ENCODE results near the gene JAKMIP2. TPM values are rescaled to one million over a fixed set of nuclear protein-coding genes. Genes with fewer than 3 reads are reported as not detected.

JAKMIP2 gene
- total RNA-seq, 1 experiment from 2014 or later: not detected

- DNase-seq (ENCODE audit: low read depth, low spot score) (no peak), ATAC-seq (no peak)
- ChIA-PET POLR2A (no interaction called here), CTCF (no interaction called here)
- no TSS peak for BruUV-seq (replicated peaks)
- no peak overlapping the region for H3K4me3 ChIP-seq (ENCODE audit: low read depth in 2 of 2, low read length in 2 of 2)
- H3K9me3 ChIP-seq (ENCODE audit: control insufficient read depth, insufficient read depth, low read depth, low read length): no peaks in the 10 kb centered on the region
- in situ Hi-C loops (cut with HindIII; ENCODE audit: low pct_unique_long_range_greater_than_20kb, low sequenced_read_pairs): no loop called here
- no peaks in the 10 kb centered on the region for H3K4me1 ChIP-seq (ENCODE audit: control insufficient read depth, insufficient read depth, low read length)
- TF ChIP-seq TCF7L2 (IDR thresholded peaks at IDR 0.05; ENCODE audit: low read depth, low read length) (no peak), CTCF (IDR thresholded peaks at IDR 0.05) (no peak), REST (IDR thresholded peaks at IDR 0.05; ENCODE audit: insufficient read depth in 1 of 2, low read depth in 2 of 2, low read length in 1 of 2) (no peak), SIN3A (IDR thresholded peaks at IDR 0.05; ENCODE audit: borderline replicate concordance, insufficient read depth, low read depth, low read length) (no peak), POLR2AphosphoS5 (IDR thresholded peaks at IDR 0.05; ENCODE audit: low read depth, low read length) (no peak)
- intact Hi-C loops (cut with micrococcal nuclease; ENCODE audit: unreplicated experiment): no loop called here
- no peak overlapping the region for H3K27ac ChIP-seq (ENCODE audit: low read length)
- no peaks in the 10 kb centered on the region for H3K27me3 ChIP-seq (ENCODE audit: control insufficient read depth, insufficient read depth, low read length)
- H3K36me3 ChIP-seq (ENCODE audit: control insufficient read depth, insufficient read depth, low read length): no peaks in the 10 kb centered on the region
Observed at GRCh38 chr5:147743012-147743411, 39.5 kb downstream of the JAKMIP2 start.

GRCh38 chr5:147742151-147742550 lies 40.4 kb downstream of the JAKMIP2 start:
- POLR2A ChIA-PET: no interaction called here
- intact Hi-C loops (cut with micrococcal nuclease; ENCODE audit: unreplicated experiment): no loop called here
- ATAC-seq: no peak
- Histone ChIP-seq H3K27ac (ENCODE audit: low read length) (no peak overlapping the region), H3K4me3 (ENCODE audit: low read depth in 2 of 2, low read length in 2 of 2) (no peak overlapping the region), H3K4me1 (ENCODE audit: control insufficient read depth, insufficient read depth, low read length) (no peaks in the 10 kb centered on the region), H3K9me3 (ENCODE audit: control insufficient read depth, insufficient read depth, low read depth, low read length) (no peaks in the 10 kb centered on the region), H3K27me3 (ENCODE audit: control insufficient read depth, insufficient read depth, low read length) (no peaks in the 10 kb centered on the region), H3K36me3 (ENCODE audit: control insufficient read depth, insufficient read depth, low read length) (no peaks in the 10 kb centered on the region)
- BruUV-seq (replicated peaks): no TSS peak
- CTCF ChIA-PET: no interaction called here
- no peak for TF ChIP-seq REST (IDR thresholded peaks at IDR 0.05; ENCODE audit: insufficient read depth in 1 of 2, low read depth in 2 of 2, low read length in 1 of 2)
- no peak for TF ChIP-seq CTCF (IDR thresholded peaks at IDR 0.05)
- DNase-seq (ENCODE audit: low read depth, low spot score): no peak
- in situ Hi-C loops (cut with HindIII; ENCODE audit: low pct_unique_long_range_greater_than_20kb, low sequenced_read_pairs): no loop called here

Measured in Panc1 (cell line).